ENCODE measurements around the gene HES4.
"Not testable (repeated sequence)": the region's sequence is repeated elsewhere in the genome, so short reads cannot be mapped to it uniquely, and the experiment has no call there.

The HES4 gene

GRCh38 chr1:978835-979743 lies 20.8 kb downstream of the HES4 start:
- DNase-seq (ENCODE audit: low read depth in 2 of 2) = no peak

- DNase-seq (ENCODE audit: low read depth in 2 of 2) = no peak
Measured at GRCh38 chr1:978069-978834, 21.6 kb downstream of the HES4 start.

GRCh38 chr1:976791-977190 lies 23.1 kb downstream of the HES4 start:
- not testable (repeated sequence) for DNase-seq (ENCODE audit: low read depth in 2 of 2)

GRCh38 chr1:975896-976683 lies 23.8 kb downstream of the HES4 start:
- DNase-seq (ENCODE audit: low read depth in 2 of 2) = peak; percentile 47

GRCh38 chr1:975365-975764 lies 24.5 kb downstream of the HES4 start:
- no peak for DNase-seq (ENCODE audit: low read depth in 2 of 2)

- no peak for DNase-seq (ENCODE audit: low read depth in 2 of 2)
Measured at GRCh38 chr1:974687-975328, 25.1 kb downstream of the HES4 start.

DNA sequence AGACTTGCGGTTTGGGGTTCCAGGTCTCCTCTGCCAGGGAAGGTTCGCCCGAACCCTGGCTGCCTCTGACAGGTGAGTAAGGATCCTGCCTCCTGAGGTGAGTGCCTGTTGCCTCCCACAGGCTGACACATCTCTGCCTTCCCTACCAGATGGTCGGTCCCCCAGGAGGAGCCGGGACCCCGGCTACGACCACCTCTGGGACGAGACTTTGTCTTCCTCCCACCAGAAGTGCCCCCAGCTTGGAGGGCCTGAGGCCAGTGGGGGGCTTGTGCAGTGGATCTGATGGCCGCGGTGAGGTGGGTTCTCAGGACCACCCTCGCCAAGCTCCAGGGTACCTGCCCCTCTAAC lies 25.6 kb downstream of the HES4 start:
- no peak for DNase-seq (ENCODE audit: low read depth in 2 of 2)

GRCh38 chr1:973459-974292 lies 26.2 kb downstream of the HES4 start:
- no peak for DNase-seq (ENCODE audit: low read depth in 2 of 2)

DNA sequence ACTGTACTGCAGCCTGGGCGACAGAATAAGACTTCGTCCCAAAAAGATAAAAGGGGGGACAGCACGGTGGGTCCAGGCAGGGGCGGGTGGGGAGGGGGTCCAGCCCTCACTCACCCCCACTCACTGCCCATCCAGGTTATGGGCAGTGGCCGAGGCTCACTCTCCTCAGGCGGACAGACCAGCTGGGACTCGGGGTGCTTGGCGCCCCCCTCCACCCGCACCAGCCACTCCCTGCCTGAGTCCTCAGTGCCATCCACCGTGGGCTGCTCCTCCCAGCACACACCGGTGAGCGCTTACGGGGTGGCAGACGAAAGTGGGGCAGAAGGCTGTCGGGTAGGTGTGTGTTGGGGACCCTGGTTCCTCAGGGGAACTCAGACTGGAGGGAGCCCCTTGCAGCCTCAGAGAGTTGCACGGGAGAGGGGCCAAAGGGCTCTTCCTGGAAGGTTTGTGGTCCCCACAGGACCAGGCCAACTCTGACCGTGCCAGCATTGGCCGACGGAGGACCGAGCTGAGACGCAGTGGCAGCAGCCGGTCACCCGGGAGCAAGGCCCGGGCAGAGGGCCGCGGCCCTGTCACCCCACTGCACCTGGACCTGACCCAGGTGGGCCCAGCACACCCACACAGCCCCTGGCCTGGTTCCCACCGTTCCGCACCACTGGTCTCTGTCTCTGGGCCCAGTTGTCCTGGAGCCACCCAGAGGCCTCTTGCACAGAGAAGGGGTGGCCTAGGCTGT lies 27.0 kb downstream of the HES4 start:
- DNase-seq (ENCODE audit: low read depth in 2 of 2) = no peak

GRCh38 chr1:971751-972506 lies 28.0 kb downstream of the HES4 start:
- DNase-seq (ENCODE audit: low read depth in 2 of 2) = no peak

- DNase-seq (ENCODE audit: low read depth in 2 of 2) = no peak
Measured at GRCh38 chr1:970973-971730, 28.7 kb downstream of the HES4 start.

- no peak for DNase-seq (ENCODE audit: low read depth in 2 of 2)
Measured at GRCh38 chr1:970242-970972, 29.5 kb downstream of the HES4 start.

DNA sequence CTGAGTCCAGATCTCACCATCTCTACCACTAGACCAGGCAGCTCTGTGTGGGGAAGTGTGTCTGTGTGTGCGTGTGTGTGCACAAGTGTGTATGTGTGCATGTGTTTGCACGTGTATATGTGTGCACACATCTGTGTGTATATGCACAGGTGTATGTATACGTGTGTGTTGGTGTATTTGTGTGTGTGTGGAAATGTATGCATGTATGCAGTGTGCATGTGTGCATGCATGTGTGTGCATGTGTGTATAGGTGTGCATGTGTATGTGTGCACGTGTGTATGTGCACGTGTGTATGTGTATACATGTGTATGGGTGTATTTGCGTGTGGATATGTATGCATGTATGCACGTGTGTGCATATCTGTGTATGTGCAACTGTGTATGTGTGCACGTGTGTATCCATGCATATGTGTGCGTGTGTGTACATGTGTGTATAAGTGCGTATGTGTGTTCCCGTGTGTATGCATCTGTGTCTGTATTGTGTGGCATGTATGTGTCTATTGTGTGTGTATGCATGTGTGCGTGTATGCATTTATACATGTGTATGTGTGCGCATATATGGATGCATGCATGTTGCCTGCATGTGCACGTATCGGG lies 30.5 kb downstream of the HES4 start:
- DNase-seq (ENCODE audit: low read depth in 2 of 2) = no peak

- no peak for DNase-seq (ENCODE audit: low read depth in 2 of 2)
Measured at GRCh38 chr1:967466-968343, 32.2 kb downstream of the HES4 start.

DNA sequence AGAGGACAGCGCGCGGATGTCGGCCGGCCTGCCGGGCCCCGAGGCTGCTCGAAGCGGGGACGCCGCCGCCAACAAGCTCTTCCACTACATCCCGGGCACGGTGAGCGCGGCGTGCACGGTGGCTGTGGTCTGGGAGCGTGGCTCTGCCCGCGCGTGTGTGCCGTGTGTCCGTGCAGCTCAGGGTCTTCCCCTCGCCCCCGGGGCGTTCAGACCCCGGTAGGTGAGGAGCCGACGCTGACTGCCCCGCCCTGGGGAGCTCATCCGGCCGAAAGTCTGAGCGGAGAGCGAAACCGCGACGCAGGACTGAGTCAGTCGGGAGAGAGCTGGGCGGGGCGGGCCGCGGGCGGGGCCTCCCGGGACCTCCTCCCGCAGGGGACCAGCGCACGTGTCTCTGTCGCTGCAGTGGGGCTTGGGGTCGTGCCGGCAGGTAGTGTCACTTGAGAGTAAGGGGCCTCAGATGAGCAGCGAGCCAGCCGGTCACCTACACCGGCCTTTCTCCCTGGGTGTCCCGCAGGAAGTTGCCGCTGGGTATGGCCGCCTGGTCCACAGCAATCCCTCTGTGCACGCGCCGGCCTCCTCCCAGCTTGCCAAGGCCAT lies 33.1 kb downstream of the HES4 start:
- DNase-seq (ENCODE audit: low read depth in 2 of 2) = peak; percentile 78 to 79

GRCh38 chr1:966135-966703 lies 33.7 kb downstream of the HES4 start, which contains the start of gene PLEKHN1:
Gene PLEKHN1, plus strand, starts transcription at chr1:966482. Its CDS starts 50 bp downstream, at chr1:966532.
- DNase-seq (ENCODE audit: low read depth in 2 of 2) = peak in 1 of 2 donors; percentile 43
